K562 (cell line): Measurements from ENCODE around the gene DNAH3. TPM values are rescaled to one million over a fixed set of nuclear protein-coding genes. Genes with fewer than 3 reads are reported as not detected.
A peak's percentile ranks its signal among the peaks of the same experiment; 100 is the strongest.

ENCODE experiments used
- ATAC-seq: fragments of 200-7000 bp; cut with Tn5 transposase; 3 replicates; pipeline ENCODE4 v1.9.1; 2020; ENCODE audit warnings: moderate library complexity
- BruUV-seq: library from RNA; stranded (reverse); fragments of 400-500 nt; replicated peaks from 2 replicates; lab custom pipeline; 2021; lab: Mats Ljungman, UMichigan
- CTCF ChIA-PET: fragments of 300-600 bp; formaldehyde crosslinking; extraction: SDS; loops from one replicate; lab custom pipeline; 2021; ENCODE audit warnings: low intra/inter-chr PET ratio; lab: Yijun Ruan, JAX
- POLR2A ChIA-PET: fragments of 300-600, 350-650 bp; sonication (Branson Sonifier 250); formaldehyde crosslinking; extraction: SDS; loops from one replicate; lab custom pipeline; 2021; ENCODE audit warnings: antibody characterized with exemption, inconsistent platforms; lab: Yijun Ruan, JAX
- DNase-seq, 4 experiments: peaks; one replicate each; pipeline versions ENCODE4 v3.0.0 to v3.0.0-alpha.2; 2011 to 2018; ENCODE audit warnings: low spot score in 3 of 4, mixed read lengths in 3 of 4; ENCODE audit errors: extremely low read depth in 1 of 4
- FAIRE-seq: peaks from 2 replicates; lab custom pipeline; 2011; peaks lifted over from hg19 to GRCh38; lab: Jason Lieb, UNC
- H2AFZ ChIP-seq: 2 replicates; pipeline ENCODE4 v1.6.0; 2011; ENCODE audit warnings: low read depth, low read length, control low read depth, inconsistent platforms
- H3K27ac ChIP-seq: fragments of 200-600 bp; 3 replicates; pipeline ENCODE4 v1.8.0; 2011; ENCODE audit warnings: low read depth, mild to moderate bottlenecking, control low read depth, inconsistent platforms, low read length, moderate library complexity, mixed read lengths; ENCODE audit errors: extremely low read depth
- H3K27me3 ChIP-seq, 2 experiments: fragments of 300-600 bp in 1 of 2; 2 replicates in 1 of 2; 3 replicates in 1 of 2; pipeline versions ENCODE4 v1.6.0 to v1.8.0; 2011; ENCODE audit warnings: inconsistent platforms in 2 of 2, low read length in 2 of 2, mild to moderate bottlenecking in 1 of 2, mixed read lengths in 1 of 2, moderate library complexity in 1 of 2; ENCODE audit not compliant: control insufficient read depth in 2 of 2, insufficient read depth in 2 of 2
- H3K36me3 ChIP-seq: fragments of 300-600 bp; 3 replicates; pipeline ENCODE4 v1.8.0; 2011; ENCODE audit warnings: mild to moderate bottlenecking, low read length, inconsistent platforms; ENCODE audit not compliant: control insufficient read depth, insufficient read depth
- H3K4me1 ChIP-seq, 2 experiments: fragments of 200-600 bp in 1 of 2; replicated peaks in 1 of 2; 2 replicates in 1 of 2; 3 replicates in 1 of 2; pipeline versions ENCODE4 v1.5.1 to v1.8.0; 2011; ENCODE audit warnings: inconsistent platforms in 2 of 2, low read length in 2 of 2, mild to moderate bottlenecking in 1 of 2, mixed read lengths in 1 of 2, moderate library complexity in 1 of 2; ENCODE audit not compliant: control insufficient read depth in 2 of 2, insufficient read depth in 2 of 2
- H3K4me2 ChIP-seq: 2 replicates; pipeline ENCODE4 v1.6.1; 2011; ENCODE audit warnings: low read length, control low read depth, inconsistent platforms, mixed read lengths; ENCODE audit not compliant: insufficient read depth
- H3K4me3 ChIP-seq: fragments of 200-600 bp; sonication (generic), shearing (Covaris generic); 2 replicates; pipeline ENCODE4 v1.5.1; 2016; ENCODE audit warnings: control low read depth, inconsistent platforms
- H3K79me2 ChIP-seq: fragments of 200-600 bp; 3 replicates; pipeline ENCODE4 v1.8.0; 2011; ENCODE audit warnings: low read length, inconsistent platforms; ENCODE audit not compliant: control insufficient read depth, insufficient read depth
- H3K9ac ChIP-seq, 2 experiments: 2 replicates each; pipeline versions ENCODE4 v1.6.0 to v1.6.1; 2011; ENCODE audit warnings: low read depth in 2 of 2, low read length in 2 of 2, control low read depth in 1 of 2, inconsistent platforms in 1 of 2, mild to moderate bottlenecking in 1 of 2, mixed read lengths in 1 of 2; ENCODE audit not compliant: insufficient read depth in 1 of 2
- H3K9me1 ChIP-seq: one replicate; pipeline ENCODE4 v1.6.0; 2011; ENCODE audit warnings: inconsistent platforms, mild to moderate bottlenecking, low read length, moderate library complexity; ENCODE audit not compliant: control insufficient read depth, insufficient read depth
- H3K9me3 ChIP-seq: replicated peaks from 2 replicates; pipeline ENCODE4 v1.5.1; 2011; ENCODE audit warnings: low read depth, low read length, inconsistent platforms; ENCODE audit not compliant: control insufficient read depth, insufficient read depth
- H4K20me1 ChIP-seq: replicated peaks from 2 replicates; pipeline ENCODE4 v1.6.1; 2011; ENCODE audit warnings: low read length, inconsistent platforms, mixed read lengths; ENCODE audit not compliant: control insufficient read depth, insufficient read depth
- SMARCC2 ChIP-seq: fragments of 450-650 bp; IDR thresholded peaks from 2 replicates; pipeline ENCODE4 v1.6.1; 2017; ENCODE audit warnings: antibody characterized with exemption, moderate library complexity, mild to moderate bottlenecking, low read depth
- SPI1 ChIP-seq: IDR thresholded peaks from 2 replicates; pipeline ENCODE4 v1.6.1; 2011; ENCODE audit warnings: low read depth, low read length, control low read depth, borderline replicate concordance
- ZBED1 ChIP-seq: IDR thresholded peaks from 2 replicates; pipeline ENCODE4 v1.6.1; 2014
- ZNF134 ChIP-seq: fragments of 250-450 bp; sonication (Bioruptor Pico); conservative IDR thresholded peaks from 2 replicates; pipeline ENCODE4 v1.4.0; 2020
- ZNF785 ChIP-seq: fragments of 250-450 bp; sonication (Bioruptor Pico); IDR thresholded peaks from 2 replicates; pipeline ENCODE4 v1.4.0; 2020; ENCODE audit warnings: mild to moderate bottlenecking
- ZZZ3 ChIP-seq: fragments of 450-650 bp; IDR thresholded peaks from 2 replicates; pipeline ENCODE4 v1.6.1; 2016; ENCODE audit warnings: antibody characterized with exemption, mild to moderate bottlenecking, moderate library complexity
- WGBS: fragments of 100-300 bp; shearing (Covaris generic); methylation state at CpG from one replicate; pipeline ENCODE4 v1.1.6; 2016; ENCODE audit warnings: low coverage, mixed read lengths; ENCODE audit not compliant: insufficient coverage; ENCODE audit errors: missing lambda C conversion rate; 5-methylcytosine and 5-hydroxymethylcytosine counted together
- in situ Hi-C: fragments of 300-500 bp; cut with MboI; formaldehyde crosslinking; loops from 4 replicates; pipeline ENCODE4 v1.15.0; 2018; ENCODE audit warnings: inconsistent platforms, mixed read lengths
- intact Hi-C: fragments of 100-400 bp; cut with micrococcal nuclease; formaldehyde crosslinking; loops from 2 replicates; pipeline ENCODE4 v1.14.2; 2022
- polyA plus RNA-seq, 8 experiments: library from polyadenylated mRNA; depleted of rRNA in 4 of 8; stranded (reverse) in 5 of 8; unstranded in 3 of 8; fragments of >200 nt; fragmentation: Nextera tagmentation in 2 of 8; fragmentation: Illumina TruSeq in 1 of 8; extraction: Ambion mirVana in 2 of 8; extraction: Trizol in 1 of 8; gene quantifications; 2 replicates each; pipeline versions ENCODE4 v1.2.1 to v1.2.3, GENCODE V29; 2011 to 2014; ENCODE audit warnings: inconsistent platforms in 1 of 8, missing spikeins in 1 of 8
- total RNA-seq, 7 experiments: library from RNA; depleted of rRNA in 6 of 7; stranded (reverse); fragments of >200 nt in 6 of 7; fragmentation: Illumina TruSeq in 2 of 7; extraction: Trizol in 2 of 7; gene quantifications; 2 replicates each; pipeline versions ENCODE4 v1.2.1 to v1.2.3, GENCODE V29; 2011 to 2021; ENCODE audit warnings: low replicate concordance in 1 of 7
- TF ChIP-seq, protein P1 (sequence below), 2 experiments: fragments of 450-650 bp in 1 of 2; sonication (generic) in 1 of 2; formaldehyde crosslinking in 1 of 2; IDR thresholded peaks in 1 of 2; conservative IDR thresholded peaks in 1 of 2; 2 replicates each; pipeline versions ENCODE4 v1.6.1 to v1.8.1; 2016 to 2023; ENCODE audit warnings: mild to moderate bottlenecking in 2 of 2, moderate library complexity in 2 of 2, inconsistent platforms in 1 of 2, missing genetic modification reagents in 1 of 2

Gene DNAH3
- total and polyA plus RNA-seq, 9 of the 15 experiments (the other 6 are each of a cell fraction or from before 2014, with no cell fraction given): 0.32 to 0.84 (median 0.44) TPM

DNA sequence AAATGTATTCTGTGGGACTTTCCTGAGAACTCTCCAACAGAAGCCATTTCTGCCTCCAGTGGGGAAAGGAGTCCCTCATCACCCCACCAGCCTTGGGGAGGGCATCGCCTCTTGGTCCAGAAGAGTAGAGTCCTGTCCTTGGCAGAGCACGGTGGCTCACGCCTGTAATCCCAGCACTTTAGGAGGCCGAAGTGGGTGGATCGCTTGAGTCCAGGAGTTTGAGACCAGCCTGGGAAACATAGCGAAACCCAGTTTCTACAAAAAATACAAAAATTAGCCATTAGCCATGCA is 209.1 kb downstream of the DNAH3 start:
- ATAC-seq: no peak
- in situ Hi-C loops (no loop called here), intact Hi-C loops (no loop called here)
- H3K4me2 ChIP-seq: no peak overlapping the region
- 74% methylated on average over 6 of the region's 6 CpGs for WGBS
- H3K36me3 ChIP-seq: no peaks in the 10 kb centered on the region
- H4K20me1 ChIP-seq: no peaks in the 10 kb centered on the region
- POLR2A ChIA-PET: interaction anchor here (1.3 kb wide), 1 partner anchor 22 kb away, joined by 6 read pairs; no protein-coding TSS in a partner anchor
- CTCF ChIA-PET: no interaction called here
- H2AFZ ChIP-seq: no peak overlapping the region
- TF ChIP-seq SMARCC2 (no peak), ZNF785 (CRISPR knock-in tag) (no peak), ZNF134 (CRISPR knock-in tag) (no peak), ZZZ3 (no peak)
- TF ChIP-seq, all 486 proteins: peak for 0
- H3K9me3 ChIP-seq: 0 out of 2 replicates have a peak, but pooled peaks cover 2% of the 10 kb centered on the region
- no peak for DNase-seq
- H3K4me1 ChIP-seq: peaks cover 12 to 22% of the 10 kb centered on the region in 2 experiments
- BruUV-seq: no TSS peak
- no peaks in the 10 kb centered on the region for H3K79me2 ChIP-seq
- H3K4me3 ChIP-seq: no peak overlapping the region
- peaks cover 0 to 2% of the 10 kb centered on the region in 2 experiments; a peak in 2 of 5 replicates for H3K27me3 ChIP-seq
- H3K9me1 ChIP-seq: no peaks in the 10 kb centered on the region
- FAIRE-seq: no peak
- no peak overlapping the region for H3K9ac ChIP-seq
- no peak overlapping the region for H3K27ac ChIP-seq

DNA sequence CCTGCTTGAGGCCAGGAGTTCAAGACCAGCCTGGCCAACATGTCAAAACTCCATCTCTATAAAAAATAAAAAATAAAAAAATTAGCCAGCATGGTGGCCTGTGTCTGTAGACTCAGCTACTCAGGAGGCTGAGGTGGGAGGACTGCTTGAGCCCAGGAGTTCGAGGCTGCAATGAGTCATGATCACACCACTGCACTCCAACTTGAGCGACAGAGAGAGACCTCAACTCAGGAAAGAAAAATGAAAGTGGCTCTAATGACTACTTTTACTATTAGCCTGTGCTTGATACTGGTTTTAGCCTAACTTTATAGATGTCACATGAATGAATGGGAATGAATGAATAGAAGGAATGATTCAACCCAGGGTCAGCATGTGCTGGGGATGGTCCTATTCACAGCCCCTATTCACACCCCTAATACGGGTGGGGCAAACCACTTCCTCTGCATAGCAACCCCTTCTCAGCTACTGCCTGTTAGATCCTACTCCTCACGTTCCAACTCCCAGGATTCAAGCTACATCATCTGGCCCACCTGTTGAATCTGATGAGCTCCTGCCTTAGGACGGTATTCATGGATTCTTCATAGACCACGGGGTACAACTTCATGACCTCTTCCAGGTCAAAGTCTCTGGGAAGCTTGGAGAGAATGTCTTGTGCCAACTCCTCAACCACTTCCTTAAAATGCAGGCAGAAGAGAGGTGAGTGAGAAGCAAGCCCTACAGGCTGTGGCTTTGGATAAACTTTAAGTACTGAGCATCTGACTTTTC is 209.6 kb downstream of the DNAH3 start:
- Histone ChIP-seq H3K4me2 (no peak overlapping the region), H3K9me1 (no peaks in the 10 kb centered on the region), H3K9me3 (0 out of 2 replicates have a peak, but pooled peaks cover 2% of the 10 kb centered on the region), H3K9ac (no peak overlapping the region), H3K79me2 (no peaks in the 10 kb centered on the region), H3K27ac (no peak overlapping the region)
- POLR2A ChIA-PET: interaction anchor here (0.6 kb wide), 1 partner anchor 26 kb away, joined by 3 read pairs; no protein-coding TSS in a partner anchor
- CTCF ChIA-PET: no interaction called here
- no TSS peak for BruUV-seq
- peak; percentile 84 for TF ChIP-seq SPI1
- TF ChIP-seq ZBED1: no peak
- TF ChIP-seq, protein P1, sequence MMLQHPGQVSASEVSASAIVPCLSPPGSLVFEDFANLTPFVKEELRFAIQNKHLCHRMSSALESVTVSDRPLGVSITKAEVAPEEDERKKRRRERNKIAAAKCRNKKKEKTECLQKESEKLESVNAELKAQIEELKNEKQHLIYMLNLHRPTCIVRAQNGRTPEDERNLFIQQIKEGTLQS (IDR thresholded peaks at IDR 0.05): peak; percentile 35; the same call in 1 of the 2 replicates
- TF ChIP-seq, protein P1 (CRISPR knock-in tag; conservative IDR thresholded peaks at IDR 0.05): no peak
- TF ChIP-seq, all 486 proteins: peak for 2
- no peaks in the 10 kb centered on the region for H3K36me3 ChIP-seq
- H3K4me1 ChIP-seq: peaks cover 9 to 17% of the 10 kb centered on the region in 2 experiments
- peaks cover 2 to 7% of the 10 kb centered on the region in 2 experiments; a peak in 2 of 5 replicates for H3K27me3 ChIP-seq
- H2AFZ ChIP-seq: peak overlapping the region; percentile 72
- H3K4me3 ChIP-seq: no peak overlapping the region
- intact Hi-C loops (no loop called here), in situ Hi-C loops (no loop called here)
- no peak for FAIRE-seq
- ATAC-seq: no peak
- DNase-seq: no peak
- H4K20me1 ChIP-seq: no peaks in the 10 kb centered on the region
- 15% methylated on average over 6 of the region's 6 CpGs for WGBS
